Breast epithelium (tissue), 4 donors: ENCODE results near the gene CGNL1. TPM values are rescaled to one million over a fixed set of nuclear protein-coding genes. Genes with fewer than 3 reads are reported as not detected.

ENCODE experiments used
- DNase-seq, 2 donors: peaks; one replicate each; pipeline ENCODE4 v3.0.0-alpha.2; 2019; ENCODE audit warnings: low spot score in 2 of 2
- H3K27ac ChIP-seq, 2 donors: fragments of 200-600 bp; sonication (generic) in 1 of 2; one replicate each; pipeline ENCODE4 v1.5.1; 2016 to 2019; ENCODE audit warnings: mild to moderate bottlenecking in 1 of 2
- H3K27me3 ChIP-seq, 2 donors: fragments of 200-600 bp; sonication (generic) in 1 of 2; one replicate each; pipeline versions ENCODE4 v1.5.1 to v1.6.0; 2017 to 2019; ENCODE audit warnings: control low read depth in 1 of 2, mild to moderate bottlenecking in 1 of 2
- H3K36me3 ChIP-seq: fragments of 200-600 bp; one replicate; pipeline ENCODE4 v1.5.1; 2019
- H3K4me1 ChIP-seq, 2 donors: fragments of 200-600 bp; sonication (generic); one replicate each; pipeline ENCODE4 v1.5.1; 2016 to 2019; ENCODE audit warnings: control low read depth in 1 of 2
- H3K4me3 ChIP-seq, 3 donors: fragments of 200-600 bp; sonication (generic); 1 replicate in 2 of 3; 2 replicates in 1 of 3; pipeline ENCODE4 v1.5.1; 2016 to 2019; ENCODE audit warnings: mild to moderate bottlenecking in 3 of 3, moderate library complexity in 2 of 3
- H3K9me3 ChIP-seq, 2 donors: fragments of 200-600 bp; sonication (generic) in 1 of 2; one replicate each; pipeline ENCODE4 v1.5.1; 2016 to 2019; ENCODE audit warnings: control low read depth in 1 of 2
- CTCF ChIP-seq, 3 donors: fragments of 450-650 bp; IDR thresholded peaks; one replicate each; pipeline ENCODE4 v1.5.1; 2016 to 2017; ENCODE audit warnings: antibody characterized with exemption in 3 of 3, mild to moderate bottlenecking in 3 of 3, moderate library complexity in 3 of 3
- POLR2A ChIP-seq: fragments of 450-650 bp; IDR thresholded peaks from one replicate; pipeline ENCODE4 v1.6.1; 2016; ENCODE audit warnings: antibody characterized with exemption, mild to moderate bottlenecking, moderate library complexity
- POLR2AphosphoS5 ChIP-seq, 3 donors: sonication (generic); formaldehyde crosslinking; IDR thresholded peaks; one replicate each; pipeline ENCODE4 v1.6.1; 2017; ENCODE audit warnings: antibody characterized with exemption in 3 of 3
- intact Hi-C: fragments of 100-400 bp; cut with DNase I; formaldehyde crosslinking; loops from one replicate; pipeline ENCODE4 v1.15.1; 2023; ENCODE audit warnings: low total_unique reads
- total RNA-seq, 3 donors: library from RNA; depleted of rRNA; stranded (reverse); fragments of >200 nt; gene quantifications; one replicate each; pipeline ENCODE4 v1.1.0, GENCODE V29; 2016

The CGNL1 gene
- total RNA-seq, 3 donors from 2014 or later, result 5.4 to 24.9 (median 18.4) TPM

- no peak for DNase-seq
- Histone ChIP-seq H3K9me3 (no peaks in the 10 kb centered on the region), H3K4me1 (peaks cover 0 to 20% of the 10 kb centered on the region in 2 donors), H3K4me3 (no peak overlapping the region), H3K36me3 (no peaks in the 10 kb centered on the region), H3K27me3 (no peaks in the 10 kb centered on the region), H3K27ac (peak overlapping the region; percentile 49 to 83)
- intact Hi-C loops, result no loop called here
- TF ChIP-seq CTCF (IDR thresholded peaks at IDR 0.05), result no peak
- TF ChIP-seq POLR2AphosphoS5 (IDR thresholded peaks at IDR 0.05), result no peak
- no peak for TF ChIP-seq POLR2A
These were observed 218.2 kb downstream of the CGNL1 start for GRCh38 chr15:57594479-57594878.

- intact Hi-C loops, result no loop called here
- H3K4me3 ChIP-seq, result no peak overlapping the region
- H3K9me3 ChIP-seq, result no peaks in the 10 kb centered on the region
- H3K27ac ChIP-seq, result peak overlapping the region; percentile 82 to 83
- no peaks in the 10 kb centered on the region for H3K27me3 ChIP-seq
- DNase-seq, result no peak
- H3K36me3 ChIP-seq, result no peaks in the 10 kb centered on the region
- H3K4me1 ChIP-seq, result peaks cover 0 to 17% of the 10 kb centered on the region in 2 donors
- TF ChIP-seq POLR2AphosphoS5 (IDR thresholded peaks at IDR 0.05) (no peak), POLR2A (no peak), CTCF (IDR thresholded peaks at IDR 0.05) (no peak)
These were observed 218.9 kb downstream of the CGNL1 start for GRCh38 chr15:57595011-57595866.

GRCh38 chr15:57596301-57596855 is 220.1 kb downstream of the CGNL1 start:
- intact Hi-C loops, result no loop called here
- H3K4me1 ChIP-seq, result peaks cover 0 to 8% of the 10 kb centered on the region in 2 donors

GRCh38 chr15:57596978-57597377 is 220.7 kb downstream of the CGNL1 start:
- Histone ChIP-seq H3K4me3 (no peak overlapping the region), H3K9me3 (no peaks in the 10 kb centered on the region), H3K27ac (peak overlapping the region; percentile 82 to 83), H3K27me3 (no peaks in the 10 kb centered on the region), H3K4me1 (peaks cover 0 to 8% of the 10 kb centered on the region in 2 donors), H3K36me3 (no peaks in the 10 kb centered on the region)
- intact Hi-C loops, result no loop called here
- DNase-seq, result peak in 1 of 2 donors; percentile 55
- peak in 1 of 3 donors; percentile 27 for TF ChIP-seq POLR2AphosphoS5 (IDR thresholded peaks at IDR 0.05)
- TF ChIP-seq POLR2A, result no peak
- no peak for TF ChIP-seq CTCF (IDR thresholded peaks at IDR 0.05)

More at GRCh38 chr15:57596301-57596855, 220.1 kb downstream of the CGNL1 start:
- no peaks in the 10 kb centered on the region for H3K9me3 ChIP-seq
- no peak for DNase-seq
- H3K27ac ChIP-seq, result peak overlapping the region; percentile 82 to 83
- no peak overlapping the region for H3K4me3 ChIP-seq
- no peaks in the 10 kb centered on the region for H3K36me3 ChIP-seq
- TF ChIP-seq POLR2AphosphoS5 (IDR thresholded peaks at IDR 0.05) (no peak), POLR2A (no peak), CTCF (IDR thresholded peaks at IDR 0.05) (no peak)
- no peaks in the 10 kb centered on the region for H3K27me3 ChIP-seq

- no peaks in the 10 kb centered on the region for H3K27me3 ChIP-seq
- H3K27ac ChIP-seq, result peak overlapping the region; percentile 81 to 83
- no peak for TF ChIP-seq CTCF (IDR thresholded peaks at IDR 0.05)
- no peak for TF ChIP-seq POLR2A
- no peak for TF ChIP-seq POLR2AphosphoS5 (IDR thresholded peaks at IDR 0.05)
- H3K4me3 ChIP-seq, result no peak overlapping the region
- intact Hi-C loops, result no loop called here
- H3K4me1 ChIP-seq, result peaks cover 0 to 8% of the 10 kb centered on the region in 2 donors
- no peak for DNase-seq
- no peaks in the 10 kb centered on the region for H3K9me3 ChIP-seq
- H3K36me3 ChIP-seq, result no peaks in the 10 kb centered on the region
These were observed 221.1 kb downstream of the CGNL1 start for GRCh38 chr15:57597431-57597830.
